Measurements from ENCODE around the gene ACSF3.

The ACSF3 gene

DNA sequence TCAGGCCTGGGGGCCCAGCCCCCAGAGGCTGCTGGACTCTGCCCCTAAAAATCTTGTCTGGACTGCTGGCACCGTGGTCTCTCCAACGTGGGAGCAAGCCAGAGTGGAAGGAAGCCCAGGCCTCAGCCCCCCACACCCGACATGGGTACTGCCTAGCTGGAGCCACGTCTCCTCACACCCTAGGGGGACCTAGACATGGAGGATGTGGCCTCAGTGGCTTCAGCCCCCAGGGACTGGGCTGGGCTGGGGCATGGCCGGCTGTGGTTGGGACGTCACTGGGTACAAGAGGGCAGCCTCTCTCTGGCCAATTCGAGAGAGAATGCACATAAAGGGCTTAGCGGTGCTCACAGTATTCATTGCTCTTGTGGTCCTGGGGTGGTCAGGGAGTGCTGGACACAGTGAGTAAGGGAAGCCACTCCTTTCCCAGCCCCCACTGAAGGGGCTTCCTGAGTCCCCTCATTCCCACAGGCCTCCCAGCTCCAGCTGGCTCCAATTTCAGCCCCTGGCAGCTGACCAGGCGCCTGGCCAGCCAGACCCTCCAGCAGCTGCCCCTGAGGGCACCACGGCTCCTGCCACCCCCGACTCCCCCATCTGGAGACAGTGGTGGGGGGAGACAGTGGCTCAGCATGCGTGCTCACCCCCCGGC, 79.0 kb downstream of the ACSF3 start:
- no peak overlapping the region for H3K4me3 ChIP-seq (ENCODE audit: low read depth, low read length)
- ChIA-PET CTCF (no interaction called here), POLR2A (no interaction called here)
- TF ChIP-seq, protein P1, sequence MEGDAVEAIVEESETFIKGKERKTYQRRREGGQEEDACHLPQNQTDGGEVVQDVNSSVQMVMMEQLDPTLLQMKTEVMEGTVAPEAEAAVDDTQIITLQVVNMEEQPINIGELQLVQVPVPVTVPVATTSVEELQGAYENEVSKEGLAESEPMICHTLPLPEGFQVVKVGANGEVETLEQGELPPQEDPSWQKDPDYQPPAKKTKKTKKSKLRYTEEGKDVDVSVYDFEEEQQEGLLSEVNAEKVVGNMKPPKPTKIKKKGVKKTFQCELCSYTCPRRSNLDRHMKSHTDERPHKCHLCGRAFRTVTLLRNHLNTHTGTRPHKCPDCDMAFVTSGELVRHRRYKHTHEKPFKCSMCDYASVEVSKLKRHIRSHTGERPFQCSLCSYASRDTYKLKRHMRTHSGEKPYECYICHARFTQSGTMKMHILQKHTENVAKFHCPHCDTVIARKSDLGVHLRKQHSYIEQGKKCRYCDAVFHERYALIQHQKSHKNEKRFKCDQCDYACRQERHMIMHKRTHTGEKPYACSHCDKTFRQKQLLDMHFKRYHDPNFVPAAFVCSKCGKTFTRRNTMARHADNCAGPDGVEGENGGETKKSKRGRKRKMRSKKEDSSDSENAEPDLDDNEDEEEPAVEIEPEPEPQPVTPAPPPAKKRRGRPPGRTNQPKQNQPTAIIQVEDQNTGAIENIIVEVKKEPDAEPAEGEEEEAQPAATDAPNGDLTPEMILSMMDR (IDR thresholded peaks at IDR 0.05; ENCODE audit: insufficient read depth, low read length, missing control alignments), result no peak
- no peak for DNase-seq (ENCODE audit: low read depth, low spot score)

DNA sequence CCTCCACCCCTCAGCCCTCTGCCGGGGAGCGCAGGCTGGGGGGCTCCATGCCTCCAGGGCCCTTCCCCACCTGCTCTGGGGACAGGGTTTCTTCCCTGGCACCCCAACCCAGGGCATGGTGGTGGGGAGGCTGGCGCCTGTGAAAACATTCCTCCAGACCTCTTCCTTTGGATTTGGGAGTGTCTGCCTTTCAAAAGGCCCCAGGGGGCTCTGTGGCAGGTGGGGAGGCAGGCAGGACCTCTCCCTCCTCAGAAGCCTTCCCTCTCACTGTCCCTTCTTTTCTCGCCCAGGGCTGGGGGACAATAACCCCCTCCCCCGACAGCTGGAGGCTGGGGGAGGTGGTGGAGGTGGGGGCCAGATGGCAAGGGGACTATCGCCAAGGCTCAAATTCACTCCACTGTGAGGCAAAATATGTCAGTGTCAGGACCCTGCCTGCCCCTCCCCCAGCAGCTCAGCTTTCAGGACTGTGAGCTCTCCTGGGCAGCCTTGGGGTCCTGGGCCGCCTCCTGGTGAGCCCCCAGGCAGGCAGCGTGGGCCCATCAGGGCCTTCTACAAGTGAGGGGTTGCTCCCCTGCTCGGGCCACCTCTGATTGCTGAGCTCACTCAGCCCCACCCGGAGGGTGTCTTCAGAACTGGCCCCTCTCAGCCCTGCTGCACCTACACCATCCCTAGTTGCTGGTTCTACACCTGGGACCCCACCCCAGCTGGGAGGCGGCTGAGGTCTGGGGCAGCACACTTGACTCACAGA, 79.7 kb downstream of the ACSF3 start:
- DNase-seq (ENCODE audit: low read depth, low spot score), result no peak
- CTCF ChIA-PET, result interaction anchor here (1.2 to 3.2 kb wide), 5 partner anchors 8 to 436 kb away, joined by 3 to 9 read pairs (median 5); partner anchors contain the start of gene ZNF778

DNA sequence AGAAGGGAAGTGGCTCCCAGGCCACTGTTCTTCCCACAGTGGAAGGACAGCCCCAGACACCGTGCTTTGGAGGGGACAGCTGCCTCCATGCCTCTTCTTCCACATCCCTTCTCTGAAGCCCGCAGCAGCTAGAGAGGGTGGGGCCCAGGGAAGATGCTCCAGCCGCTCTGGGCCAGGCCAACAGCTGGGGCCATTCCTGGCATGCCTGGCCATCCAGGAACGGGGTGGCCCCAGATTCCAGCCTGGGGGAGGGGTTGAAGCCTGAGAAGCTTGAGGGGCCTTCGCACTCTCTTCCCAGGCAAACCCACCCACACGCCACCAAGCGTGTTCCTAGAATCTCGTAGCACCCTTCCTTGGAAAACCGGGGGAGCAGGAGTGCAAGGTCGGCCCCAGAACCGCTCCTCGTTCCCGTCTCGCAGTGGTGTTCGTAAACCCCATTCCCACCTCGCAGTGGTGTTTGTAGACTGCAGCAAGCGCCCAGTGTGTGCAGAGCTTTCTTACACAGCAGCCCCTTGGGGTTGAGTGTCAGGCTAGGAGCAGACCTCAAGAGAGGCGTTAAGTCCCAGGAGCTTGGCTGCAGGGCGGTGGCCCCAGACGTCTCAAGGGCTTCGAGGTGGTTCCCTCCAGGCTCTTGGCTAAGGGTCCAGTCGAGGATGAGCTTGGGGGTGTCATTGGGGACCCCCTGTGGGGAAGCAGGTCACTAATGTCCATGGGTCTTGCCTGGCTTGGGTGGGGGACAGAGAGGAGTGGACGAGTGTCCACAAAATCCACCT, 80.6 kb downstream of the ACSF3 start:
- no peak for DNase-seq (ENCODE audit: low read depth, low spot score)
- ChIA-PET CTCF (interaction anchor here (1.2 to 3.2 kb wide), 5 partner anchors 9 to 437 kb away, joined by 3 to 9 read pairs (median 5); partner anchors contain the start of gene ZNF778), POLR2A (interaction anchor here (0.6 kb wide), 1 partner anchor 334 kb away, joined by 3 read pairs; the partner anchor contains the start of gene SPG7)
- TF ChIP-seq, protein P1 (IDR thresholded peaks at IDR 0.05; ENCODE audit: insufficient read depth, low read length, missing control alignments), result no peak
- H3K4me3 ChIP-seq (ENCODE audit: low read depth, low read length), result no peak overlapping the region

More for the DNA sequence above, 79.7 kb downstream of the ACSF3 start:
- no peak overlapping the region for H3K4me3 ChIP-seq (ENCODE audit: low read depth, low read length)
- POLR2A ChIA-PET, result interaction anchor here (0.6 kb wide), 1 partner anchor 335 kb away, joined by 3 read pairs; the partner anchor contains the start of gene SPG7
- TF ChIP-seq, protein P1 (IDR thresholded peaks at IDR 0.05; ENCODE audit: insufficient read depth, low read length, missing control alignments), result no peak

DNA sequence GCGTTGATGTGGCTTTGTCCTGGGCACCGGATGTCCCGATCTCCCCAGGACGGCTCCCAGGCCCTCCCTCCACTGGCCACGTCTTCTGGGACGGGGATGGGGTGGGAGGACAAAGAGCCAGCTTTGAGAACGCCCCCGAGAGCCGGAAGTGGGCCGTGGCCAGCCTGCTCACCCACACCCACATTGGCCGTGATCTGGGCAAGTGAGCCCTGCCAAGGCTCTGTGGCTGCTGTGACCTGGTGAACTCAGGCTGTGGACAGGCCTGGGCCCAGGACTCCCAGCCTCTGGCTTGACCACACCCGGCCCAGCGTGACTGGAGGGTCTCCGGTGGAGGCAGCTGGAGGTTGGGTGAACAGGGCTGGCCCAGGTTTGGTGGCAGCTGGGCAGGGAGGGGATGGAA, 81.2 kb downstream of the ACSF3 start:
- TF ChIP-seq, protein P1 (IDR thresholded peaks at IDR 0.05; ENCODE audit: insufficient read depth, low read length, missing control alignments), result no peak
- DNase-seq (ENCODE audit: low read depth, low spot score), result no peak
- POLR2A ChIA-PET, result no interaction called here
- no peak overlapping the region for H3K4me3 ChIP-seq (ENCODE audit: low read depth, low read length)
- CTCF ChIA-PET, result interaction anchor here (1.4 to 3.2 kb wide), 4 partner anchors 10 to 43 kb away, joined by 3 to 9 read pairs (median 5); partner anchors contain the start of gene ZNF778

DNA sequence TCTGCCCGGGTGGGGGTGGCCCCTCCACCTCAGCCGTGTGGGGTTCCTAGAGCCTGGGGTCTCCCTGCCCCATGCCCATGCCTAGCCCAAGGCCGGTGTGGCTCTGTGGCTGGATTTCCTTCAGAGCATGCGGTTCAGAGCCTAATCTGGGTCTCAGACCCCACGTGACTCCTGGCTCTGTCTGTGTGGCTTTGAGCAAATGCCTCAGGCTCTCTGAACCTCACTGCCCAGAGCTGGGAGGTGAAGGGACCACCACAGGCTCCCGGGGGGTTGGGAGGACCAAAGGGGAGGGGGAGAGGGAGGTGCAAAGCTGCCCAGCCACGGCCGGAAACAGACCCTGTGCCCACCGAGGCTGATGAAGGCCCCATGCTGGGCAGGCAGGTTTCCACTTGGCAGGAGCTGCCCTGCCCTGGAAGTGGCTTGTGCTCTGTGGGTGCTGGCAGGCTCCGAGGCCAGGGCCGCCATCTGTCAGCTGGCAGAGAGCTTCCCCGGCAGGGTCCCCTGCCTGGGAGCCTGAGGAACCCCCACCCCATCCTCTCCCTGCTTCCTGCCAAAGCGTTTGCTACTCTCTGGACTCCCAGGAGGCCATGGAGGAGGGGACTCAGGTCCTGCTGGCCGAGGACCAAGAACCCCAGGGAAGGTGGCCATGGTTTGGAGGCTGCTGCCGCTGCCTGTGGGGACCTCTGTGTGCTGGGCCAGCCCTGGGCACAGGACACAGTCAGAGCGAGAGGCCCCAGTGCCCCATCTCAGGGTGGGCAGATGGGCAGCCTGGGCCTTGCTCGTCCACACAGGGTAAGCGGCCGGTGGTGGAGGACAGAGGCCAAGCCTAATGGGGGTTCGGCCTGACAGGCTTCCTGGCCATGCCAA, 81.9 kb downstream of the ACSF3 start:
- no peak overlapping the region for H3K4me3 ChIP-seq (ENCODE audit: low read depth, low read length)
- CTCF ChIA-PET, result interaction anchor here (3.0 to 3.2 kb wide), 2 partner anchors 8 to 11 kb away, joined by 9 to 35 read pairs; no protein-coding TSS in a partner anchor
- no peak for DNase-seq (ENCODE audit: low read depth, low spot score)
- POLR2A ChIA-PET, result no interaction called here
- TF ChIP-seq, protein P1 (IDR thresholded peaks at IDR 0.05; ENCODE audit: insufficient read depth, low read length, missing control alignments), result no peak

All from AG04449 (cell line).